ENCODE measurements around the gene LSR. TPM values are rescaled to one million over a fixed set of nuclear protein-coding genes. Genes with fewer than 3 reads are reported as not detected.
"Not testable (repeated sequence)": the region's sequence is repeated elsewhere in the genome, so short reads cannot be mapped to it uniquely, and the experiment has no call there.

The LSR gene
- total RNA-seq, 1 donor from 2014 or later = 103 TPM

DNA sequence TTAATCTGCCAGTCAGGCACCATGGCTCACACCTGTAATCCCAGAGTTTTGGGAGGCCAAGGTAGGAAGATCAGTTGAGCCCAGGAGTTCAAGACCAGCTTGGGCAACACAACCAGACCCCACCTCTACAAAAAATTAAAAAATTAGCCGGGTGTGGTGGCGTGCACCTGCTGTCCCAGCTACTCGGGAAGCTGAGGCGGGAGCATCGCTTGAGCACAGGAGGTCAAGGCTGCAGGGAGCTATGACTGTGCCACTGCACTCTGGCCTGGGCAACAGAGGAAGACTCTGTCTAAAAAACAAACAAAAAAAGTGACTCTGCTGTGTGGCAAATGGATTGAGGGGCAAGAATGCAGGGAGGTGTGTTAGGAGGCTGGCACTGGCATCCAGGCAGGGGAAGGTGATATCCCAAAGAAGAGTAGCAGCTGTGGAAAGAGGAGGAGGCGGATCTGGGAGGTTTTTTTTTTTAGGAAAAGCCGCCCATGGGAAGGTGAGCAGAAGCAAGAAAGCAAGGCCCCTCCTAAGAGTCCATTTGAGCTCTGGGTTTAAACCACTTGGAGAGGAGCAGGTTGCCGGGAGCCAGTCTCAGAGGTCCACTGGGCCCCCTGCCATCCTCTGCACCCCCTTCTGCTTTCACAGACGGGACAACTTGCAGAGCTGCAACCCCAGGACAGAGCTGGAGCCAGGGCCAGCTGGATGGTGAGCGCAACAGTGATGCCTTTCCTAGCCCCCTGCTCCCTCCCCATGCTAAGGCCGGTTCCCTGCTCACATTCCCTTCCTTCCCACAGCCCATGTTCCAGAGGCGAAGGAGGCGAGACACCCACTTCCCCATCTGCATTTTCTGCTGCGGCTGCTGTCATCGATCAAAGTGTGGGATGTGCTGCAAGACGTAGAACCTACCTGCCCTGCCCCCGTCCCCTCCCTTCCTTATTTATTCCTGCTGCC, 35.6 kb downstream of the LSR start:
- DNase-seq (ENCODE audit: low spot score) (no peak), ATAC-seq (peak; percentile 0)

DNA sequence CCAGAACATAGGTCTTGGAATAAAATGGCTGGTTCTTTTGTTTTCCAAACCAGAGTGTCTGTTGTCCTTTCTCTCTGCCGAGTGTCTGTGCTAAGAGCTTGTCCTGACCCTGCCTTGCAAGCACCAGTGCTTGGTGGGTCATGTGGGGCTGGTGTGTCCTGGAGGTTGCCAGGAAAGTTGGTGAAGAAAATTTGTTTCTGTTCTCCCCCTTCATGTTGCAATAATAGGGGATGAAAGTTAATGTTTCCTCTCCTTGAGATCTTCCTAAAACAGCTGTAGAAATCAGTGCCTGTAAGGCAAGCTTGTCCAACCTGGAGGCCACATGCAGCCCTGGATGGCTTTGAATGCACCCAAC, 36.3 kb downstream of the LSR start:
- DNase-seq (ENCODE audit: low spot score) = no peak
- no peak for ATAC-seq

DNA sequence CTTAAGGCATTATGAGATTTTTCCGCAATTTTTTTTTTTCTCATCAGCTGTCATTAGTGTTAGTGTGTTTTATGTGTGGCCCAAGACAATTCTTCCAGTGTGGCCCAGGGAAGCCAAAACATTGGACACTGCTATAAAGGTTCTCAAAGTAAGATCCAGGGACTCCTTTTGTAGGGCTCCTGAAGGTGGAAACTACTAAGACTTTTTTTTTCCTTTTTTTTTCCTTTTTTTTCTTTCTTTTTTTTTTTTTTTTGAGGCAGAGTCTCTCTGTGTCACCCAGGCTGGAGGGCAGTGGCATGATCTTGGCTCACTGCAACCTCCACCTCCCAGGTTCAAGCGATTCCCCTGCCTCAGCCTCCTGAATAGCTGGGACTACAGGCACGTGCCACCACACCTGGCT, 36.7 kb downstream of the LSR start:
- ATAC-seq; DNase-seq (ENCODE audit: low spot score): not testable (repeated sequence)

DNA sequence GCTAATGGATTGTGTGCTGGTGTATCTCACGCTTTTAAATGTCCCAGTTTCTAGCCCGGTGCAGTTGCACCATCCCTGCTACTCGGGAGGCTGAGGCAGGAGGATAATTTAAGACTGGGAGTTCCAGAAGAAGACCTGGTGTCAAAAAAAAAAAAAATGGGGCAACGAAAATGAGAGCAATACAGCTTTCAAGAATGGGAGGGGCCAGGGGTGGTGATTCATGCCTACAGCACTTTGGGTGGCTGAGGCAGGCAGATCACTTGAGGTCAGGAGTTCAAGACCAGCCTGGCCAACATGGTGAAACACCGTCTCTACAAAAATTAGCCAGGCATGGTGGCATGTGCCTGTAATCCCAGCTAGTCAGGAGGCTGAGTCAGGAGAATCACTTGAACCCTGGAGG, 37.3 kb downstream of the LSR start:
- not testable (repeated sequence) for DNase-seq (ENCODE audit: low spot score); ATAC-seq

DNA sequence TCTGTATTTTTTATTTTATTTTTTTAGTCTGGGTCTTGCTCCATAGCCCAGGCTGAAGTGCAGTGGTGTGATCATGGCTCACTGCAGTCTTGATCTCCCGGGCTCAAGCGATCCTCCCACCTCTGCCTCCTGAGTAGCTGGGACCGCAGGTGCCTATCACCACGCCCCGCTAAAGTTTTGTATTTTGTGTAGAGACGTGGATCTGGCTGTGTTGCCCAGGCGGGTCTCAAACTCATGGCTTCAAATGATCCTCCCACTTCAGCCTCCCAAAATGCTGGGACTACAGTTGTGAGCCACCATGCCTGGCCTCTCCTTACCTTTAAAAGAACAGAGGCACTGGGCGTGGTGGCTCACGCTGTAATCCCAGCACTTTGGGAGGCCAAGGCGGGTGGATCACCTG, 38.9 kb downstream of the LSR start:
- DNase-seq (ENCODE audit: low spot score) = no peak
- ATAC-seq = no peak

DNA sequence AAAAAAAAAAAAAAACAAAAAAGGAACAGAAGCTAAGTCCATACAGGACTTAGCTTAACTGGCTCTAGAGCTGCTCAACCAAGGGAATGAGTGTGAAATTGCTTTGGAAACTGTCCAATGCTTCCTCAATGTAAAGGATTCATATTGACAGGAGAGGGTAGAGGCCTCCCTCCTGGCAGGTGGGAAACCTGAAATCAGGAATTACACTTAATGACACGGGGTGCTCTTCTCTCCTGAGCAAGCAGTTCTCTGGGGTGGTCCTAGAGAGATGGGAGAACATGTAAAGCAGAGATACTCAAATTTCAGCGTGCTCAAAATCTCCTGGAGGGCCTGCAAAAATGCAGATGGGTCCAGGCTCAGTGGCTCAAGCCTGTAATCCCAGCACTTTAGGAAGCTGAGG, 39.5 kb downstream of the LSR start:
- ATAC-seq = no peak
- no peak for DNase-seq (ENCODE audit: low spot score)

DNA sequence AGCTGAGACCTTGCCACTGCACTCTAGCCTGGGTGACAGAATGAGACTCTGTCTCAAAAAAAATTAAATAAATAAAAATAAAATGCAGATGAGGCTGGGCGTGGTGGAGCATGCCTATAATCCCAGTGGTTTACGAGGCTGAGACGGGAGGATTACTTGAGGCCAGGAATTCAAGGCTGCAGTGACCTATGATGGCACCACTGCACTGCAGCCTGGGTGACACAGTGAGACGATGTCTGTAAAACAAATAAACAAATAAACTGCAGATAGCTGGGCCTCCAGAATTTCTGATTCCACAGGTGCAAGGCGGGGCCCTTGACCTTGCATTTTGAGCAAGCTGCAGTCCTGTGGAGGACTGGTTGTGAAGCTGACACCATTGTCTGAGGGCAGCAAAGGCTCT, 40.1 kb downstream of the LSR start:
- ATAC-seq (no peak), DNase-seq (ENCODE audit: low spot score) (no peak)

DNA sequence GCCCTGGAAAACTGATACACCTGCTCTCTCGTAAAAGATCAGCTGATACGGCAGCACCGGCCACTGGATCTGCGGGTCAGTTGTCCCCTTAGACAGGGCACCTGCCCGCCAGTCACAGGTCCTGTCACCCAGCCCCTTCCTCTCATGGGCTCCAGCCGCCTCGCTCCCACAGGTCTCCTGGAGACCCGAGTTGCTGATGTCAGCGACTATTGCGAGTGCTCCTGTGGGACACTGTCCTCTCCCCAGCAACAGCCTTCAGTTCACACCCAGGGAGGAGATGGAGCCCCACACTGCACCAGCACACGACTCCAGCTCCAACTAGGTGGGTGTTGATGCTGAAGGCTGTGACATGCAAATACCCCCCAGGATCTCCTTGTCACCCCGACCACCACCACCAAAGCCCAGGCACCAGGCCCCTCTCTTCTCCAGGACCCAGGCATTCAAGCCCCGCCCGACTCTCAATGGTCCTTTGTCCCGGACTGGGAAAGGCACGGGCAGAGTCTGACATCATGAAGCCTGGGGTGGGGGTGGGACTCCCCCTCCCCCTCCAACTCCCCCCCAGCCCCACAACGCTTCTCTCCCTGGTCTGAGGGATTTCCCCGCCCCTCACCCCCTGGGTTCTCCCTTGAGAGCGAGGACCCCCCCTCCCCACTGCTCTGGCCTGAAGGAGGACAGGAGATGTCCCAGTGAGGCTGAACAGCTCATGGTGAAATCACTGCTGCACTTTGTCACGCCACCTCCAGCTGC, 41.8 kb downstream of the LSR start:
- DNase-seq (ENCODE audit: low spot score) = no peak
- no peak for ATAC-seq

DNA sequence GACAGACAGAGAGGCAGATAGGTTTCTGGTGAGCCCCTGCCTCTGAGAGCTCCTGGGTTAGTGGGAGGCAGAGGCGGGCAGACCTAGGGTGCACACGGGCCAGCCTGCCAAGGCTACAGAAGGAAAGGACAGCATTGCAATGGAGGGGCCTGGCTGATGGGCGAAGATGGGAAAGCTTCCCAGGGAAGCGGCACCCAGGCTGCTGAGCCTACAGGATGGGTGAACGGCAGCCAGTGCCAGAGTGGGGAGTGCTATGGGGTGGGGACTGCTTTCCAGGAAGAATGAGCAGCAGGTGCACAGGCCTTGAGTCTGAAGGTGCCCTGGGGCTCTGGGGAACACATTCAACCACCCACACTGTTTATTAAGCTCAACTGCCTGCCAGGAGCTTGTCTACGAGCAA, 42.5 kb downstream of the LSR start:
- DNase-seq (ENCODE audit: low spot score) = no peak
- ATAC-seq = no peak

DNA sequence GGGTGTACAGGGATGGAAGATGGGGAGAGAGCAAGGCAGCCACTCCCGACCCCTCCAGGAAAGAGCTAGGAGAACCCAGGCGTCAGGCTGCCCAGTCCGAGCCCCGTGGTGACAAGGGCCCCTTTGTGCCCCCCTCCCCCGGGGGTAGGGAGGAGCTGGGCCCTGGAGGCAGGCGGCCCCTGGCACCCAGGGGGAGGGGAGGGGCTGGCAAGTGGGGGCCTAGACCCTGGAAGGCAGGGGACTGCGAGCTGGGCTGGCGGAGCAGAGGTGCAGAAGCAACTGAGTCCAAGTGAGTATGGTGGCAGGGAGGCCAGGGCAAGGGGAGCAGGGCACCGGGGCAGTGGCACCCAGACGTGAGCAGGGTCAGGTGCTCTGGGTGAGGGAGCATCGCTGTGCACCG, 43.1 kb downstream of the LSR start, which contains the start of gene MAG:
Gene MAG, plus strand, starts transcription at position 246 of the 400 bp plus-strand sequence. CDS start 3,248 bp downstream, outside the sequence.
- DNase-seq (ENCODE audit: low spot score) (no peak), ATAC-seq (no peak)

DNA sequence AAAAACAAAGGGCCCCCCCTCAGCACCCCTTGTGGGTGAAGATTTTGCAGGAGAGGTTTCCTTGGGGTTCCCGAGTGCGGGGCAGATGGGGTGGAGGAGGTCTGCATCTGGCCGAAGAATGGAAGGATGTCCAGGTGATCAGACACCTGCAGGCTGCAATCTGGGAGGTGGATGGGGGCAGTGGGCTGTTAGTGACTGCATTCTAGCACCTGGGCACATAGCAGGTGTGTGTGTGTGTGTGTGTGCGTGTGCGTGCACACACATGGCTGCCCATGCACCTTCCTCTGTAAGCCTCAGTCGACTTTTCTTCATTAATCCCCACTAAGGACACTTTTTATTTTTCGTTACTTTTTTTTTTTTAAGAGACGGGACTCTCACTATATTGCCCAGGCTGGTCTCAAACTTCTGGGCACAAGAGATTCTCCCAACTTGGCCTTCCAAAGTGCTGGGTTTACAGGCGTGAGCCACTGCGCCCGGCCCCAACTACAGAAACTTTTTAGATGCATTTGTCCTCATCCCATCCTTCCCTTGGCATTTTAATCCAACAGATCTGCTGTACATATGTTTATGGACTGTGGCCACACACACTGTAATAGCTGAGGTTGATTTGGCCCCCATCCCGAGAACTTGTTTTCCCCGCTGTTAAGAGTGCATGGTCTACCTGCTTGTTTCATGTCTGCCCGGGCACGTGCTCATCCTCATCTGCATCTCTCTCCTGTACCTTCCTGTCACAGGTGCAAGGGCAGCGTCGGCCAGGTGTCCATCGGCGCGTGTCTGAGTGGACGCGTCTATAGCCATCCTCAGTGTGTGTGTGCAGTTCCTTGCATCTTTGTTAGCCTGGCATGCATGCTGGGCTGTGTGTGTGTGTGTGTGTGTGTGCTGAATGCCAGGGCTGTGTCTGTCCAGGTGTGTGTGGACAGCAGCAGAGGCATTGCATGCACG, 43.9 kb downstream of the LSR start:
- ATAC-seq (no peak), DNase-seq (ENCODE audit: low spot score) (no peak)

DNA sequence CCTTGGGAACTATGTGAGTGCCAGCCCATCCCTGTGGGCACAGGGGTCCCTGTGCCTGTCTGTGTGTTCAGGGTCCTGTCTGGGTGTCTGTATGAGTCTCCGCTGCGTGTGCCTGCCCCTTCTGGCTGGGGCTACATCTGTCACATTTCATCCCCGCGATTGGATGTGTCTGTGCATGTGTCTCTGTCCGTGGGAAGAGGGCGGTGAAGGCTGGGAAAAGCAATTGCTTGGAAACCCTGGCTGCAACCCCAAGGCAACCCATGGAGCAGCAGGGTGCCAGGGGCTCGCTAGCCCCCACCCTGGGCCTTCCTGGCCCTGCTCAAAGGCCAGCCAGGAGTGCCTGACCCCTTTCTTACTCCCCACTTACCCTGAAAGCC, 44.5 kb downstream of the LSR start:
- ATAC-seq = no peak
- DNase-seq (ENCODE audit: low spot score) = no peak

DNA sequence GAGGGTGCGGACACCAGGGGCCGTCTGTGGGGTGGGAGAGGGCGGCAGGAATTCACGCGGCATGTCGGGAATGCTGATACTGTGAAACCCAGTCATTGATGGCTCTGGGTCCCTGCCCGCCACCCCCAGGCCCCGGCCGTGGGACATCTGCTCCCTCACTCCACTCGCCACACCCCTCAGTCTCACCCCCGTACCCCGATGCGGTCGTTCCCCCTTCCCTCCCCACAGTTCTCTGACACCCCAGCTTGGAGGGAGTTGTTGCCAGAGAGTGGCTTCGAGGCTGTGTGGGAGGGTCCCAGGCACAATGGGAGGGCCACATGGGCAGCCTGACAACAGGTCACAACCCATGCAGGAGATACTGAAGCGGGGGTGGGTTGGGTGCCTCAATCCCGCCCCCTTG, 45.0 kb downstream of the LSR start:
- no peak for DNase-seq (ENCODE audit: low spot score)
- no peak for ATAC-seq

DNA sequence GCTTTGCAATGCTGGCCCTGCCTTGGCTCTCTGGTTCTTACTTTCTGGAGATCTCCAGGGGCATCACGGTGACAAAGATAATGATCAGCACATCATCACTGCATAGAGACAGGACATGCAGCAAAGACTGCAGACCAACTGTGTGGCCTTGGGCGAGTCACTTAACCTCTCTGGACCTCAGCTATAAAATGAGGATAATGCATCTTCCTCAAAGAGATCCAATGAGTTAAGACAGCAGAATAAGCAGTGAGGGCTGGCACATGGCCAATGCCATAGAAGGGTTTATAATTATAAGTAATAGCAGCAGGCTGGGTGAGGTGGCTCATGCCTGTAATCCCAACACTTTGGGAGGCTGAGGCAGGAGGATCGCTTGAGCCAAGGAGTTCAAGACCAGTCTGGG, 45.5 kb downstream of the LSR start:
- DNase-seq (ENCODE audit: low spot score) (no peak), ATAC-seq (no peak)

DNA sequence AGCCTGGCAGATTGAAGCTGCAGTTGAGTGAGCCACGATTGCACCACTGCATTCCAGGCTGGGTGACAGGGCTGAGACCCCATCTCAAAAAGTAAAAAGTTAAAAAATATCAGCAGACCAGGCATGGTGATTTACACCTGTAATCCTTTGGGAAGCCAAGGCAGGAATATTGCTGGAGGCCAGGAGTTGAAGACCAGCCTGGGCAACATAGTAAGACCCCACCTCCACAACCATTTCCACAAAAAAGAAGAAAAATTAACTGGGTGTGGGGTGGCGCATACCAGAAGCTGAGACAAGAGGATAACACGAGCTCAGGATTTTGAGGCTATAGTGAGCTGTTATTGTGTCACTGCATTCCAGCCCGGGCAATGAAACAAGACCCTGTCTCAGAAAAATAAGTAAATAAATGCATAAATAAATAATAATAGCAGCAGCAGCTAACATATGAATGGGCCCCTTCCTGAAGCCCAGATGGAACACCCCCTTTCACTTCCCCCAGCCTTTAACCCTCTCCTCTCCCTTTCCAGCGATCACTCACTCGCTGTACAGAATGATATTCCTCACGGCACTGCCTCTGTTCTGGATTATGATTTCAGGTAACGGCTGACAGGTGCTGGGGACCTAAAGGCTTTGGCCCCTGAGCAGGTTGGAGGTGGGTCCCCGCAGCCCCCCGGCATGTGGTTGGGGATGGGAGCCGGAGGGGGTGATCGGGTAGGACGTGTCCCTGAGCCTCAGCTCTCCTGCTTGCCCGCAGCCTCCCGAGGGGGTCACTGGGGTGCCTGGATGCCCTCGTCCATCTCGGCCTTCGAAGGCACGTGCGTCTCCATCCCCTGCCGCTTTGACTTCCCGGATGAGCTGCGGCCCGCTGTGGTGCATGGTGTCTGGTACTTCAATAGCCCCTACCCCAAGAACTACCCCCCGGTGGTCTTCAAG, 46.3 kb downstream of the LSR start:
- no peak for DNase-seq (ENCODE audit: low spot score)

DNA sequence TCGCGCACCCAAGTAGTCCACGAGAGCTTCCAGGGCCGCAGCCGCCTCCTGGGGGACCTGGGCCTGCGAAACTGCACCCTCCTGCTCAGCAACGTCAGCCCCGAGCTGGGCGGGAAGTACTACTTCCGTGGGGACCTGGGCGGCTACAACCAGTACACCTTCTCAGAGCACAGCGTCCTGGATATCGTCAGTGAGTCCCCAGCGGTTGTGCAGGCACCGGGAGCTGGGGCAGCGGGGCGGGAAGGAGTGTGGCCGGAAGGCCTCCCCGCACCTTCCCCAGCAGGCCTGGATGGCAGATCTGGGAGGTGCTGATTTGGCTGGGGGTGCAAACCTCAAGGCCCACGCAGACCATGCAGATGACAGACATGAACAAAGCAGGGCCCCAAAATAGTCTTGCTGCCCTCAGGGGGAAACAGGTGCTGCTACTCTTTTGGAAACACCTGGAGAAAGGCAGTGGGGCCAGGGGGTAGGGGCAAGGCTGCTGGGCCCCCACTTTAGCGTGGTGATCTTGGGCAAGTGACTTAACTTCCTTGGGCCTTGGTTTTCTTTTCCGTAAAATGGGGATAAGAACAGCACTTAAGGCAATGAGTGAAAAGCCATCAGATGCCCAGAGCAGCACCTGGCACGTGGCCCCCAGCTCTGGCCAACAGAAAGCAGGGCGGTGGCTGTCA, 47.1 kb downstream of the LSR start:
- ATAC-seq (no peak), DNase-seq (ENCODE audit: low spot score) (no peak)

More for the DNA sequence above, 46.3 kb downstream of the LSR start:
- ATAC-seq = no peak

DNA sequence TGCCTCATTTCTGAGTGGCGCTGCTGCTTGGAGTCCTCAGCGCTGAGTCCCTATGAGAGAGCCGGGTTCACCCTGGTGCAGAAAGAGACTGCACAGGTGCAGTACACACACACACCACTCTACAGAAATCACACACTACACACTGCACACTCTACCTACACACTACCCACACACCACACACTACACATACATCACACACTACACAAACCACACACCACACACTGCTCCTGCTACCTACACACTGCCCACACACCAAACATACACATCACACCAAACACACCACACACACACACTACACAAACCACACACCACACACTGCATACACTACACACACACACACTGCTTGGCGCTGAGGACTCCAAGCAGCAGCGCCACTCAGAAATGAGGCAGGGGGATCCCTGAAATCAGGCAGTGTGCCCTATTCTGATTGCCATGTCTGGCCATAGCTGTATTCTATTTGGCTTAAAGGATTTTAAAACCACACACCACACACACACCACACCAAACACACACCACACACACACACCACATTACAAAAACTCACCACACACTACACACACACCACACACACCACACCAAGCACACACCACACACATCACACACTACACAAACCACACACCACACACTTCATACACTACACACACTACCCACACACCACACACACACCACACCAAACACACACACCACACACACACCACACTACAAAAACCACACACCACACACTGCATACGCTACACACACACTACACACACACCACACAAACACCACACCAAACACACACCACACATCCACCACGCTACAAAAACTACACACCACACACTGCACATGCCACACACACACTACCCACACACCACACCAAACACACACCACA, 48.1 kb downstream of the LSR start:
- ATAC-seq (no peak), DNase-seq (ENCODE audit: low spot score) (no peak)

DNA sequence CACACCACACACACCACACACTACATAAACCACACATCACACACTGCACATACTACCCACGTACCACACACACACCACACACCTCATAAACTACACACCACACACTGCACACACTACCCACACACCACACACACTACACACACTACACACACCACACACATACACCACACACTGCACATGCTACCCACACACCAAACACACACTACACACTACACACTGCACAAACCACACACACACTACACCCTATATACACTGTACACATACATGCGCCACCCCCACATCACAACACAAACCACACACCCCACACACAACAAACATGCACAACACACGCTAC, 48.7 kb downstream of the LSR start:
- ATAC-seq = no peak
- no peak for DNase-seq (ENCODE audit: low spot score)

DNA sequence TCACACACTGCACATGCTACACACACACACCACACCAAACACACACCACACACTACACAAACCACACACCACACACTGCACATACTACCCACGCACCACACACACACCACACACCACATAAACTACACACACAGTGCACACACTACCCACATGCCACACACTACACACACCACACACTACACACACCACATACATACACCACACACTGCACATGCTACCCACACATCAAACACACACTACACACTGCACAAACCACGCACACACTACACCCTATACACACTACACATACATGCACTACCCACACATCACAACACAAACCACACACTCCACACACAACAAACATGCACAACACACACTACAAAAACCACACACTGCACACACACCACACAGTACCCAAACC, 49.1 kb downstream of the LSR start:
- no peak for ATAC-seq
- no peak for DNase-seq (ENCODE audit: low spot score)
